ENCODE results near the gene TUFM. TPM values are rescaled to one million over a fixed set of nuclear protein-coding genes. Genes with fewer than 3 reads are reported as not detected.

Gene TUFM
- total RNA-seq, 2 donors from 2014 or later: 122 to 165 TPM

GRCh38 chr16:28838558-28838918 lies 7.6 kb downstream of the TUFM start:
- H3K4me1 ChIP-seq: no peaks in the 10 kb centered on the region
- no peak overlapping the region for H3K27ac ChIP-seq
- H3K36me3 ChIP-seq: peaks cover 61% of the 10 kb centered on the region
- H3K27me3 ChIP-seq: no peaks in the 10 kb centered on the region
- DNase-seq (ENCODE audit: low spot score): no peak
- no peak overlapping the region for H3K4me3 ChIP-seq
- no peaks in the 10 kb centered on the region for H3K9me3 ChIP-seq
- no peak for TF ChIP-seq CTCF (IDR thresholded peaks at IDR 0.05)

DNA sequence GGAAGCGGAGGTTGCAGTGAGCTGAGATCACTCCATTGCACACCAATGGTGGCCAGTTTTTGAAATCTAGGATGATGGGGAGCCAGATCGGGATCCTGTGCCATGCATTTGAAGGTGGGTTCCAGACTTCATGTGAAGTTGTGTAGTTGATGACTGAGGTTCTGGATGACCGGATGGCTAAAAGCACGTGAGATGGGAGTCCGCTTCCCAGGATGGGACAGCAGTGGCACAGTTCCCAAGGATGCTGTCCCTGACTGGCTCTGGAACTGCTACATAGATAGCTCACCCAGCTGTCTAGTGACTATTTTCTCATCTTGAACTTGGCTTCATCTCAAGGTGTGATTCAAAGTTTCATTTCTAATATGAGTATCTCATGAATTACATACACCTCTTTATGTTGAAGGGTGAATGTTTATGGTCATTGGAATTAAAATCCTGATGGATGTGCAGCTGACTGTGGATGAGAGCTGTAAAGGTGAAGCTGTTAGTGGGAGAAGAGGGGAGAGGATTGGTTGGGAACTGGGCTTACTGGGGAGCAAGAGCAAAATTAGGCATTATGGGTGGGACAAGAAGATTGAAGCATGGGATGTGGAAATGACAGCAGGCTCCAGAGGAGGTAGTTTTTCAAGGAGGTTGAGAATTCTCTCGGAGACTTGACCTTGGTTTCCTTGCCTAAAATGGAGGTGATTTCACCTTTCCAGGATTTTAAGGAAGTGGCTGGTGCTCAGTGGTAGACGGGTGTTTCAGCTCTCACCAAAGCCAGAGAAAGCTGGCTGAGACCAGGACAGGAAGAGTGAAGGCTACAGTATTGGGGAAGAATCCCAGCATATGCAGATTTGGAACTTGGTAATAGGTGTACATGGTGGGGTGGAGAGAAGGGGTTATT lies 8.2 kb downstream of the TUFM start:
- no peak for DNase-seq (ENCODE audit: low spot score)
- H3K27me3 ChIP-seq: no peaks in the 10 kb centered on the region
- H3K36me3 ChIP-seq: peaks cover 61% of the 10 kb centered on the region
- no peaks in the 10 kb centered on the region for H3K9me3 ChIP-seq
- H3K27ac ChIP-seq: no peak overlapping the region
- H3K4me1 ChIP-seq: no peaks in the 10 kb centered on the region
- no peak for TF ChIP-seq CTCF (IDR thresholded peaks at IDR 0.05)
- H3K4me3 ChIP-seq: no peak overlapping the region

- DNase-seq (ENCODE audit: low spot score): no peak
- no peaks in the 10 kb centered on the region for H3K9me3 ChIP-seq
- H3K36me3 ChIP-seq: peaks cover 61% of the 10 kb centered on the region
- no peak for TF ChIP-seq CTCF (IDR thresholded peaks at IDR 0.05)
- H3K27ac ChIP-seq: no peak overlapping the region
- no peaks in the 10 kb centered on the region for H3K27me3 ChIP-seq
- no peaks in the 10 kb centered on the region for H3K4me1 ChIP-seq
- H3K4me3 ChIP-seq: no peak overlapping the region
Measured at GRCh38 chr16:28836761-28837064, 9.4 kb downstream of the TUFM start.

DNA sequence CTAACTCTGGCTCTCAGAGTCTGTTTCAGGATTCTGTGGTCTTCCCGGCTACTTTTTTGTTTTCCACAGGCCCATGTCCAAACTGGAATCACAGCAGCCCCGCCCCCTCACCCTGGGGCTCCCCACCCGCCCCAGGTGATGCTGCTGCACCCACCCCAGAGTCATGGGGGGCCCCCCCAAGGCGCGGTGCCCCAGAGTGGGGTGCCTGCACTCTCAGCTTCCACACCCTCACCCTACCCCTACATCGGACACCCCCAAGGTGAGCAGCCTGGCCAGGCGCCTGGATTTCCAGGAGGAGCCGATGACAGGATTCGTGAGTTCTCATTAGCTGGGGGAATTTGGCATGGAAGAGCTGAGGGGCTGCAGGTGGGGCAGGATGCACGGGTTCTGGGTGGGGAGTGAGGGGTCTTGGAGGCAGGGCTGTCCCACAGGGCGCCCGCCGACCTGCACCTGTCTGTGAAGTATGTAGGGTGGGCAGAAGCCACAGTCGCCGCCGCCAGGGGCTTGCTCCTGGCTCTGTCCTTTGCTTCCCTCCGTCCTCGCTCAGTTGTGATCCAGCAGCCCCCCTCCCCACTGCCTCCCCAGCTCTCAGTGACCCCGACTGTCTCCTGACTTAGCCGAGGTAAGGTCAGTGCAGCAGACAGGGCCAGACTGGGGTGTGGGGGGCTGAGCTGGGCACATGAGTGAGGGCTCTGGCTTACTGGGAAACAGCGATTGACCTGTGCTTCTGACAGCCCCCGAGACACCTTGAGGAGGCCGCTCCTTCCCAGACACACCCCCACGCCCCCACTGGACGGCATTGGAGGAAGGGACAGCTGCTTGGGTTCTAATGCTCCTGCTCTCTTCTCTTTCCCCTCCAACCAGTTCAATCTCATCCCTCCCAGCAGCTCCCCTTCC lies 10.0 kb downstream of the TUFM start:
- no peak for DNase-seq (ENCODE audit: low spot score)
- Histone ChIP-seq H3K36me3 (peaks cover 61% of the 10 kb centered on the region), H3K4me1 (no peaks in the 10 kb centered on the region), H3K9me3 (no peaks in the 10 kb centered on the region), H3K4me3 (no peak overlapping the region), H3K27ac (no peak overlapping the region), H3K27me3 (no peaks in the 10 kb centered on the region)
- no peak for TF ChIP-seq CTCF (IDR thresholded peaks at IDR 0.05)

- no peaks in the 10 kb centered on the region for H3K27me3 ChIP-seq
- H3K36me3 ChIP-seq: peaks cover 69% of the 10 kb centered on the region
- no peaks in the 10 kb centered on the region for H3K4me1 ChIP-seq
- no peak overlapping the region for H3K4me3 ChIP-seq
- H3K27ac ChIP-seq: no peak overlapping the region
- DNase-seq (ENCODE audit: low spot score): no peak
- no peaks in the 10 kb centered on the region for H3K9me3 ChIP-seq
- no peak for TF ChIP-seq CTCF (IDR thresholded peaks at IDR 0.05)
Measured at GRCh38 chr16:28834873-28835863, 11.0 kb downstream of the TUFM start.
